Neuronal stem cell (in vitro differentiated cells): ENCODE results near the gene KRTAP2-4.
"Not testable (repeated sequence)": the region's sequence is repeated elsewhere in the genome, so short reads cannot be mapped to it uniquely, and the experiment has no call there.

Experiments
- DNase-seq: peaks from one replicate; pipeline ENCODE4 v3.0.0-alpha.2; 2013; ENCODE audit warnings: low spot score
- H2AFZ ChIP-seq: one replicate; pipeline ENCODE4 v1.6.1; 2013; ENCODE audit warnings: mild to moderate bottlenecking, low read length, inconsistent platforms
- H2AK5ac ChIP-seq: 2 replicates; pipeline ENCODE4 v1.6.1; 2013; ENCODE audit warnings: low read depth, mild to moderate bottlenecking, inconsistent platforms, low read length, moderate library complexity, mixed read lengths
- H2BK120ac ChIP-seq: 2 replicates; pipeline ENCODE4 v1.6.1; 2013; ENCODE audit warnings: low read depth, mild to moderate bottlenecking, inconsistent platforms, low read length, moderate library complexity, mixed read lengths
- H2BK12ac ChIP-seq: one replicate; pipeline ENCODE4 v1.6.1; 2013; ENCODE audit warnings: low read length, inconsistent platforms
- H2BK15ac ChIP-seq: 2 replicates; pipeline ENCODE4 v1.6.1; 2013; ENCODE audit warnings: mild to moderate bottlenecking, low read length, inconsistent platforms, mixed read lengths
- H2BK5ac ChIP-seq: one replicate; pipeline ENCODE4 v1.6.1; 2013; ENCODE audit warnings: inconsistent platforms, mild to moderate bottlenecking, low read length, moderate library complexity
- H3K14ac ChIP-seq: one replicate; pipeline ENCODE4 v1.6.1; 2013; ENCODE audit warnings: low read length, inconsistent platforms
- H3K18ac ChIP-seq: 2 replicates; pipeline ENCODE4 v1.6.1; 2013; ENCODE audit warnings: low read length, inconsistent platforms
- H3K23ac ChIP-seq: 2 replicates; pipeline ENCODE4 v1.6.1; 2013; ENCODE audit warnings: low read depth, mild to moderate bottlenecking, mixed read lengths, low read length, inconsistent platforms; ENCODE audit not compliant: poor library complexity
- H3K27ac ChIP-seq: replicated peaks from 3 replicates; pipeline ENCODE4 v1.5.1; 2013; ENCODE audit warnings: low read length, inconsistent platforms
- H3K27me3 ChIP-seq, 3 experiments: 2 replicates each; pipeline ENCODE4 v1.6.1; 2013; ENCODE audit warnings: low read length in 3 of 3, mild to moderate bottlenecking in 2 of 3, inconsistent platforms in 1 of 3, low read depth in 1 of 3, mixed read lengths in 1 of 3, moderate library complexity in 1 of 3; ENCODE audit not compliant: control insufficient read depth in 3 of 3, insufficient read depth in 3 of 3
- H3K36me3 ChIP-seq, 2 donors: replicated peaks in 1 of 2; 2 replicates each; pipeline ENCODE4 v1.6.1; 2013; ENCODE audit warnings: low read length in 2 of 2; ENCODE audit not compliant: control insufficient read depth in 2 of 2, insufficient read depth in 2 of 2
- H3K4ac ChIP-seq: 2 replicates; pipeline ENCODE4 v1.6.1; 2013; ENCODE audit warnings: inconsistent platforms, mild to moderate bottlenecking, low read length, moderate library complexity
- H3K4me1 ChIP-seq, 2 donors: 1 replicate in 1 of 2; 2 replicates in 1 of 2; pipeline ENCODE4 v1.6.1; 2013; ENCODE audit warnings: low read length in 2 of 2, low read depth in 1 of 2; ENCODE audit not compliant: control insufficient read depth in 2 of 2, insufficient read depth in 1 of 2
- H3K4me2 ChIP-seq: one replicate; pipeline ENCODE4 v1.6.1; 2013; ENCODE audit warnings: mild to moderate bottlenecking, low read length, inconsistent platforms; ENCODE audit not compliant: insufficient read depth, poor library complexity, severe bottlenecking
- H3K4me3 ChIP-seq, 2 donors: 2 replicates each; pipeline ENCODE4 v1.5.1; 2013; ENCODE audit warnings: low read length in 2 of 2, mild to moderate bottlenecking in 2 of 2, inconsistent platforms in 1 of 2, moderate library complexity in 1 of 2
- H3K79me1 ChIP-seq: one replicate; pipeline ENCODE4 v1.6.1; 2013; ENCODE audit warnings: low read depth, mild to moderate bottlenecking, inconsistent platforms, low read length, moderate library complexity
- H3K9ac ChIP-seq: one replicate; pipeline ENCODE4 v1.6.1; 2013; ENCODE audit warnings: mild to moderate bottlenecking, low read depth, low read length, inconsistent platforms; ENCODE audit not compliant: poor library complexity
- H3K9me3 ChIP-seq, 2 donors: replicated peaks in 1 of 2; 2 replicates each; pipeline versions ENCODE3 to v1.6.1; 2013; ENCODE audit warnings: low read length in 2 of 2, mild to moderate bottlenecking in 2 of 2, inconsistent platforms in 1 of 2, low read depth in 1 of 2, mixed read lengths in 1 of 2, moderate library complexity in 1 of 2; ENCODE audit not compliant: control insufficient read depth in 2 of 2, insufficient read depth in 1 of 2
- H4K8ac ChIP-seq: one replicate; pipeline ENCODE4 v1.6.1; 2013; ENCODE audit warnings: low read depth, mild to moderate bottlenecking, inconsistent platforms, low read length, moderate library complexity
- H4K91ac ChIP-seq: one replicate; pipeline ENCODE4 v1.6.1; 2013; ENCODE audit warnings: low read length, low read depth, mild to moderate bottlenecking, inconsistent platforms; ENCODE audit not compliant: poor library complexity
- WGBS, 2 donors: extraction: QIAGEN DNeasy Blood & Tissue Kit; methylation state at CpG; one replicate each; pipeline ENCODE4 v1.1.7; 2013; ENCODE audit warnings: missing lambda C conversion rate in 2 of 2, mixed read lengths in 1 of 2; ENCODE audit not compliant: insufficient read length in 2 of 2, insufficient replicate concordance in 1 of 2; ENCODE audit errors: extremely low coverage in 2 of 2; 5-methylcytosine and 5-hydroxymethylcytosine counted together

The KRTAP2-4 gene

DNA sequence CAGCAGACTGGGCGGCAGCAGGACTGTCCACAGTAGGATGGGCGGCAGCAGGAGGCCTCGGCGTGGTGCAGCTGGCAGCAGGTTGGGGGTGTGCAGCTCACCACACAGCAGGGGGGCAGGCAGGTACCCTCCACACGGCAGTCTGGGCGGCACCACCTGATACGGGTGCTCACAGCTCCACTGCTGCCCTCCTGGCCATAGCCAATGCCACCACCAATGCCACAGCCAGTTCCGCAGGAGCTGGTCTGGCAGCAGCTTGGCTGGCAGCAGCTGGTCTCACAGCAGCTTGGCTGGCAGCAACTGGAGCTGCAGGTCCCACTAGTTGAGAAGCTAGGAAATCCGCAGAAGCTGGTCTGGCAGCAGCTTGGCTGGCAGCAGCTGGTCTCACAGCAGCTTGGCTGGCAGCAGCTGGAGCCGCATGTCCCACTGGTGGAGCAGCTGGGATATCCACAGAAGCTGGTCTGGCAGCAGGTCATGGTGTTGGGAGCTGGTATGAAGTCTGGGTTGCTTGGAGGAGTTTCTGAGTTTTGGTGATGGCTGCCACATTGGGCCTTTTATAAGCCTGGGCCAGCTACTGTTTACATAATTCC, 31.2 kb downstream of the KRTAP2-4 start, which contains the start of gene KRTAP1-3:
KRTAP1-3 (minus strand) TSS at position 529 of the 590 bp plus-strand sequence; CDS start at position 476, 53 bp downstream.
- not testable (repeated sequence) for H2BK120ac ChIP-seq, H2AK5ac ChIP-seq, DNase-seq, H3K9ac ChIP-seq, H3K4me1 ChIP-seq, H2AFZ ChIP-seq, H3K27ac ChIP-seq, H3K4me3 ChIP-seq, H2BK15ac ChIP-seq, H3K79me1 ChIP-seq, H3K4me2 ChIP-seq, H3K9me3 ChIP-seq, H3K4ac ChIP-seq, H3K14ac ChIP-seq, H4K8ac ChIP-seq, H3K27me3 ChIP-seq, H4K91ac ChIP-seq, H3K36me3 ChIP-seq, H3K23ac ChIP-seq, H2BK12ac ChIP-seq, H2BK5ac ChIP-seq
- no CpG with 5 or more reads among the region's 10 CpGs for WGBS, 2 donors
- H3K18ac ChIP-seq: peak within 1 kb of the TSS; percentile 44

DNA sequence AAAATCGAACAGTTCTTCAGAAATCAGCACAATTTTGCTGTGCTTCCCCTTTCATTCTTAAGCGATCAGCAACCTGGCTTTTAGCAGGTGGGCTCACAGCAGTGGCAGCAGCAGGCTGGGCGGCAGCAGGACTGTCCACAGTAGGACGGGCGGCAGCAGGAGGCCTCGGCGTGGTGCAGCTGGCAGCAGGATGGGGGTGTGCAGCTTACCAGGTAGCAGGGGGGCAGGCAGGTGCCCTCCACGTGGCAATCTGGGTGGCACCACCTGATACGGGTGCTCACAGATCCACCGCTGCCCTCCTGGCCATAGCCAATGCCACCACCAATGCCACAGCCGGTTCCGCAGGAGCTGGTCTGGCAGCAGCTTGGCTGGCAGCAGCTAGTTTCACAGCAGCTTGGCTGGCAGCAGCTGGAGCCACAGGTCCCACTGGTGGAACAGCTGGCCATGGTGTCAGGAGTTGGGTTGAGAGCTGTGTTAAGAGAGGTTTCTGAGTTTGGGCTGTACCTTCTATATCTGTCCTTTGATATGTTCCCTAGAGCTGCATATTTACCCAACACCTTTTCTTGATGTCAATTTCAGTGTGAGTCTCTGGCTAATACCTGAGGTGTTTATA, 35.9 kb downstream of the KRTAP2-4 start, which contains the start of gene KRTAP1-4:
KRTAP1-4 (minus strand) TSS at position 563 of the 613 bp plus-strand sequence; CDS start at position 446, 117 bp downstream.
- Histone ChIP-seq H3K27ac (no peak within 1 kb of the TSS), H2BK5ac (no peak within 1 kb of the TSS), H3K79me1 (no peaks in the 10 kb centered on the region), H4K8ac (no peak within 1 kb of the TSS), H2BK120ac (no peak within 1 kb of the TSS), H3K14ac (peak within 1 kb of the TSS; percentile 79), H2AK5ac (no peak within 1 kb of the TSS), H2BK12ac (no peak within 1 kb of the TSS), H3K36me3 (no peaks in the 10 kb centered on the region), H3K4me1 (no peaks in the 10 kb centered on the region), H4K91ac (no peak within 1 kb of the TSS), H3K4me2 (no peak within 1 kb of the TSS), H3K9ac (no peak within 1 kb of the TSS), H2AFZ (no peak within 1 kb of the TSS), H3K9me3 (no peaks in the 10 kb centered on the region), H2BK15ac (no peak within 1 kb of the TSS), H3K23ac (no peak within 1 kb of the TSS), H3K4me3 (no peak within 1 kb of the TSS), H3K18ac (peak within 1 kb of the TSS; percentile 60), H3K27me3 (no peaks in the 10 kb centered on the region), H3K4ac (no peak within 1 kb of the TSS)
- no peak for DNase-seq
- WGBS, 2 donors: no CpG with 5 or more reads among the region's 12 CpGs

DNA sequence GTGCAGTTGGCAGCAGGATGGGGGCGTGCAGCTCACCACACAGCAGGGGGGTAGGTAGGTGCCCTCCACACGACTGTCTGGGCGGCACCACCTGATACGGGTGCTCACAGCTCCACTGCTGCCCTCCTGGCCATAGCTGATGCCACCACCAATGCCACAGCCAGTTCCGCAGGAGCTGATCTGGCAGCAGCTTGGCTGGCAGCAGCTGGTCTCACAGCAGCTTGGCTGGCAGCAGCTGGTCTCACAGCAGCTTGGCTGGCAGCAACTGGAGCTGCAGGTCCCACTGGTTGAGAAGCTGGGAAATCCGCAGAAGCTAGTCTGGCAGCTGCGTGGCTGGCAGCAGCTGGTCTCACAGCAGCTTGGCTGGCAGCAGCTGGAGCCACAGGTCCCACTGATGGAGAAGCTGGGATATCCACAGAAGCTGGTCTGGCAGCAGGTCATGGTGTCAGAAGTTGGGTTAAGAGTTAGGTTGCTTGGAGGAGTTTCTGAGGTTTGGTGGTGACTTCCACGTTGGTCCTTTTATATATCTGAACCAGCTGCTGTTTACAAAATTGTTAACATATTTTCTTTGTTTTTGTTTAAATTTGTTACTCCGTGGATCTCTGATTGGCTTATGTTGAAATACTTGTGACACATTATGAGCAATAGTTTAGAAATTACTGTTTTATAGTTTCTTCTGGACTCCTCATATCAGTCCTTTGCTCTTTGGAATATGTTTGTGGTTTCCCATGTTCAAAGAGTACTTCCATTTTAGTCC, 38.8 kb downstream of the KRTAP2-4 start, which contains the start of gene KRTAP1-5:
KRTAP1-5 (minus strand) TSS at position 494 of the 757 bp plus-strand sequence; CDS start at position 441, 53 bp downstream.
- peak within 1 kb of the TSS; percentile 15 for H3K18ac ChIP-seq
- H4K91ac ChIP-seq: no peak within 1 kb of the TSS
- no peak within 1 kb of the TSS for H2BK5ac ChIP-seq
- H3K36me3 ChIP-seq: no peaks in the 10 kb centered on the region
- H2BK15ac ChIP-seq: no peak within 1 kb of the TSS
- H3K23ac ChIP-seq: peak within 1 kb of the TSS; percentile 85
- H4K8ac ChIP-seq: no peak within 1 kb of the TSS
- H3K4ac ChIP-seq: peak within 1 kb of the TSS; percentile 17
- peak within 1 kb of the TSS; percentile 63 for H2AK5ac ChIP-seq
- peak within 1 kb of the TSS; percentile 25 for H3K14ac ChIP-seq
- no peak for DNase-seq
- H3K4me1 ChIP-seq: no peaks in the 10 kb centered on the region
- no peak within 1 kb of the TSS for H3K4me3 ChIP-seq
- H3K4me2 ChIP-seq: no peak within 1 kb of the TSS
- no peak within 1 kb of the TSS for H2AFZ ChIP-seq
- H3K9ac ChIP-seq: no peak within 1 kb of the TSS
- no peak within 1 kb of the TSS for H3K27ac ChIP-seq
- H3K9me3 ChIP-seq: no peaks in the 10 kb centered on the region
- H2BK12ac ChIP-seq: no peak within 1 kb of the TSS
- WGBS, 2 donors: no CpG with 5 or more reads among the region's 9 CpGs
- H3K79me1 ChIP-seq: no peaks in the 10 kb centered on the region
- no peaks in the 10 kb centered on the region for H3K27me3 ChIP-seq
- no peak within 1 kb of the TSS for H2BK120ac ChIP-seq

GRCh38 chr17:41024697-41025096, 41.0 kb downstream of the KRTAP2-4 start:
- no peak overlapping the region for H3K4ac ChIP-seq
- H3K14ac ChIP-seq: no peak overlapping the region
- no peaks in the 10 kb centered on the region for H3K79me1 ChIP-seq
- DNase-seq: no peak
- H3K9me3 ChIP-seq: no peaks in the 10 kb centered on the region
- no peaks in the 10 kb centered on the region for H3K36me3 ChIP-seq
- no peak overlapping the region for H2BK12ac ChIP-seq
- no peak overlapping the region for H3K27ac ChIP-seq
- no peak overlapping the region for H3K4me3 ChIP-seq
- H3K18ac ChIP-seq: no peak overlapping the region
- no peak overlapping the region for H3K9ac ChIP-seq
- H3K23ac ChIP-seq: no peak overlapping the region
- H2BK5ac ChIP-seq: no peak overlapping the region
- no peak overlapping the region for H4K8ac ChIP-seq
- no peak overlapping the region for H3K4me2 ChIP-seq
- H2AK5ac ChIP-seq: no peak overlapping the region
- H3K27me3 ChIP-seq: no peaks in the 10 kb centered on the region
- 100% methylated on average over 2 of the region's 3 CpGs for WGBS, 2 donors
- H3K4me1 ChIP-seq: no peaks in the 10 kb centered on the region
- no peak overlapping the region for H2AFZ ChIP-seq
- no peak overlapping the region for H2BK15ac ChIP-seq
- no peak overlapping the region for H2BK120ac ChIP-seq
- no peak overlapping the region for H4K91ac ChIP-seq
